Sigmoid colon (tissue), 7 donors: ENCODE results near the gene ELMO1. TPM values are rescaled to one million over a fixed set of nuclear protein-coding genes. Genes with fewer than 3 reads are reported as not detected.
A peak's percentile ranks its signal among the peaks of the same experiment; 100 is the strongest.

Experiments used
- DNase-seq: peaks from one replicate; pipeline ENCODE4 v3.0.0-alpha.2; 2019
- H3K27ac ChIP-seq, 4 donors: fragments of 200-600 bp; sonication (generic); one replicate each; pipeline ENCODE4 v1.5.1; 2016 to 2019; ENCODE audit warnings: mild to moderate bottlenecking in 1 of 4
- H3K27me3 ChIP-seq, 3 donors: fragments of 200-600 bp; sonication (generic); one replicate each; pipeline ENCODE4 v1.5.1; 2019; ENCODE audit warnings: mild to moderate bottlenecking in 1 of 3
- H3K36me3 ChIP-seq, 4 donors: fragments of 200-600 bp; sonication (generic); one replicate each; pipeline ENCODE4 v1.5.1; 2016 to 2019
- H3K4me1 ChIP-seq, 4 donors: fragments of 200-600 bp; sonication (generic); one replicate each; pipeline ENCODE4 v1.5.1; 2017 to 2019
- H3K4me3 ChIP-seq, 4 donors: fragments of 200-600 bp; sonication (generic); one replicate each; pipeline ENCODE4 v1.5.1; 2017 to 2019; ENCODE audit warnings: mild to moderate bottlenecking in 2 of 4, moderate library complexity in 1 of 4
- H3K9me3 ChIP-seq, 4 donors: fragments of 200-600 bp in 3 of 4; sonication (generic) in 3 of 4; one replicate each; pipeline versions ENCODE4 v1.5.1 to v1.6.1; 2013 to 2019
- CTCF ChIP-seq, 4 experiments: fragments of 450-650 bp in 3 of 4; fragments of 200-600 bp in 1 of 4; IDR thresholded peaks; one replicate each; pipeline ENCODE4 v1.5.1; 2016 to 2019; ENCODE audit warnings: antibody characterized with exemption in 4 of 4, mild to moderate bottlenecking in 3 of 4, moderate library complexity in 2 of 4
- EP300 ChIP-seq, 4 donors: sonication (generic); formaldehyde crosslinking; IDR thresholded peaks; one replicate each; pipeline ENCODE4 v1.6.1; 2017; ENCODE audit warnings: antibody characterized with exemption in 4 of 4
- POLR2A ChIP-seq, 2 donors: fragments of 450-650 bp; IDR thresholded peaks; one replicate each; pipeline ENCODE4 v1.6.1; 2016; ENCODE audit warnings: antibody characterized with exemption in 2 of 2, mild to moderate bottlenecking in 2 of 2, moderate library complexity in 2 of 2
- POLR2AphosphoS5 ChIP-seq, 4 donors: sonication (generic); formaldehyde crosslinking; IDR thresholded peaks; one replicate each; pipeline ENCODE4 v1.6.1; 2017; ENCODE audit warnings: antibody characterized with exemption in 4 of 4
- WGBS, 2 donors: extraction: QIAGEN DNeasy Blood & Tissue Kit; methylation state at CpG; one replicate each; pipeline ENCODE4 v1.1.7; 2013; 5-methylcytosine and 5-hydroxymethylcytosine counted together
- intact Hi-C: fragments of 100-400 bp; cut with DNase I; formaldehyde crosslinking; loops from one replicate; pipeline ENCODE4 v1.15.1; 2023
- polyA plus RNA-seq, 3 donors: library from polyadenylated mRNA; stranded (reverse); fragments of 200-250 nt; gene quantifications; one replicate each; pipeline ENCODE4 v1.2.3, GENCODE V29; 2013
- total RNA-seq, 4 donors: library from RNA; depleted of rRNA; stranded (reverse); fragments of >200 nt; gene quantifications; one replicate each; pipeline ENCODE4 v1.1.0, GENCODE V29; 2016
- donor health status: healthy with polysubstance abuse.
- donor health status: Bipolar disorder and iron deficiency.
- donor health status: healthy.

Gene ELMO1
- total and polyA plus RNA-seq, 7 donors = 2.3 to 63.1 (median 33.9) TPM

DNA sequence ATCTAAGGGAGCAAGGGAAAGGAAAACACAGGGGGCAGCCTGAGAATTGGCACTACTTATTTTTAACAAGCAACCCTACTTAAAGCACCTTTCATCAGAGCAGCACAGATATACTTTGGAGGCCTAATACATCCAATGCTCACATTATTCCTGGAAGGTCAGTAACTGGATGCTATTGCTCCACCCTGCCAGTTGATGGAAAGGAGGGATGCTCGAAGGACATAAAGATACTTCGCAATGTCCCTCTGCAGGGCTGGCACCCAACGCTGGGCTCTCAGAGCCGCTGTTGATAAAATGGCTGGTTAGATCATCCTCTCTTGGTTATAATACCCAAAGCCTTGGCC lies 416.4 kb downstream of the ELMO1 start:
- WGBS, 2 donors = 95 to 96% methylated on average over 4 of the region's 4 CpGs
- H3K4me3 ChIP-seq = no peak overlapping the region
- H3K9me3 ChIP-seq = no peaks in the 10 kb centered on the region
- intact Hi-C loops = no loop called here
- H3K4me1 ChIP-seq = peaks cover 0 to 21% (median 17%) of the 10 kb centered on the region in 4 donors
- no peak for DNase-seq
- TF ChIP-seq CTCF (IDR thresholded peaks at IDR 0.05) = no peak
- TF ChIP-seq POLR2A (IDR thresholded peaks at IDR 0.05) = no peak
- no peak for TF ChIP-seq POLR2AphosphoS5 (IDR thresholded peaks at IDR 0.05)
- TF ChIP-seq EP300 (IDR thresholded peaks at IDR 0.05) = no peak
- H3K27me3 ChIP-seq = no peaks in the 10 kb centered on the region
- H3K36me3 ChIP-seq = no peaks in the 10 kb centered on the region
- H3K27ac ChIP-seq = peak overlapping the region; percentile 68 to 84 (median 76)

GRCh38 chr7:37031571-37032257 lies 416.9 kb downstream of the ELMO1 start:
- peak; percentile 38 to 86 (median 68) for TF ChIP-seq POLR2AphosphoS5 (IDR thresholded peaks at IDR 0.05)
- no peak for TF ChIP-seq CTCF (IDR thresholded peaks at IDR 0.05)
- no peak for TF ChIP-seq POLR2A (IDR thresholded peaks at IDR 0.05)
- TF ChIP-seq EP300 (IDR thresholded peaks at IDR 0.05) = peak in 2 of 4 donors; percentile 15 to 48
- H3K27ac ChIP-seq = peak overlapping the region; percentile 68 to 84 (median 76)
- DNase-seq = peak; percentile 91
- WGBS, 2 donors = 24 to 50% methylated on average over 9 of the region's 9 CpGs
- H3K36me3 ChIP-seq = no peaks in the 10 kb centered on the region
- H3K9me3 ChIP-seq = no peaks in the 10 kb centered on the region
- no peaks in the 10 kb centered on the region for H3K27me3 ChIP-seq
- H3K4me3 ChIP-seq = no peak overlapping the region
- intact Hi-C loops = no loop called here
- H3K4me1 ChIP-seq = peaks cover 0 to 21% (median 17%) of the 10 kb centered on the region in 4 donors

GRCh38 chr7:37028909-37029440 lies 419.7 kb downstream of the ELMO1 start:
- no peaks in the 10 kb centered on the region for H3K9me3 ChIP-seq
- WGBS, 2 donors = 85 to 92% methylated on average over 5 of the region's 5 CpGs
- no peaks in the 10 kb centered on the region for H3K27me3 ChIP-seq
- TF ChIP-seq CTCF (IDR thresholded peaks at IDR 0.05) (no peak), EP300 (IDR thresholded peaks at IDR 0.05) (no peak), POLR2AphosphoS5 (IDR thresholded peaks at IDR 0.05) (no peak), POLR2A (IDR thresholded peaks at IDR 0.05) (no peak)
- no peak overlapping the region for H3K27ac ChIP-seq
- peaks cover 0 to 21% (median 17%) of the 10 kb centered on the region in 4 donors for H3K4me1 ChIP-seq
- intact Hi-C loops = no loop called here
- no peak for DNase-seq
- H3K36me3 ChIP-seq = no peaks in the 10 kb centered on the region
- no peak overlapping the region for H3K4me3 ChIP-seq

- Histone ChIP-seq H3K4me3 (no peak overlapping the region), H3K27ac (no peak overlapping the region), H3K9me3 (no peaks in the 10 kb centered on the region), H3K27me3 (no peaks in the 10 kb centered on the region), H3K36me3 (no peaks in the 10 kb centered on the region), H3K4me1 (peaks cover 0 to 18% (median 14%) of the 10 kb centered on the region in 4 donors)
- intact Hi-C loops = no loop called here
- TF ChIP-seq POLR2AphosphoS5 (IDR thresholded peaks at IDR 0.05) (no peak), CTCF (IDR thresholded peaks at IDR 0.05) (no peak), EP300 (IDR thresholded peaks at IDR 0.05) (no peak)
- no peak for DNase-seq
- WGBS, 2 donors = 93 to 97% methylated on average over 6 of the region's 6 CpGs
These were observed 420.9 kb downstream of the ELMO1 start for GRCh38 chr7:37027557-37028341.
